Panc1 (cell line): ENCODE measurements around the gene PIP5K1C. TPM values are rescaled to one million over a fixed set of nuclear protein-coding genes. Genes with fewer than 3 reads are reported as not detected.

Experiments
- ATAC-seq: fragments of 200-7000 bp; cut with Tn5 transposase; 2 replicates; pipeline ENCODE4 v1.9.1; 2020; ENCODE audit warnings: mild to moderate bottlenecking, moderate library complexity
- BruUV-seq: library from RNA; stranded (reverse); fragments of 400-500 nt; replicated peaks from 2 replicates; lab custom pipeline; 2021; lab: Mats Ljungman, UMichigan
- CTCF ChIA-PET: fragments of 300-600 bp; sonication (Branson Sonifier 250); formaldehyde crosslinking; loops from one replicate; lab custom pipeline; 2022; ENCODE audit warnings: antibody characterized with exemption; lab: Charles Lee
- POLR2A ChIA-PET: fragments of 300-600 bp; sonication (Branson Sonifier 250); formaldehyde crosslinking; loops from one replicate; lab custom pipeline; 2022; ENCODE audit warnings: antibody characterized with exemption; lab: Charles Lee
- DNase-seq: peaks from one replicate; pipeline ENCODE4 v3.0.0-alpha.2; 2010; ENCODE audit warnings: low read depth, low spot score
- H3K27ac ChIP-seq: 2 replicates; pipeline ENCODE4 v1.5.1; 2011; ENCODE audit warnings: mild to moderate bottlenecking, low read length, inconsistent platforms
- H3K27me3 ChIP-seq: fragments of 200-500 bp; sonication (Bioruptor generic); 2 replicates; pipeline ENCODE4 v1.6.0; 2014; ENCODE audit warnings: low read length, inconsistent platforms; ENCODE audit not compliant: control insufficient read depth, insufficient read depth
- H3K36me3 ChIP-seq: fragments of 200-500 bp; sonication (Bioruptor generic); 2 replicates; pipeline ENCODE4 v1.5.1; 2014; ENCODE audit warnings: inconsistent platforms, mild to moderate bottlenecking, low read length, moderate library complexity; ENCODE audit not compliant: control insufficient read depth, insufficient read depth
- H3K4me1 ChIP-seq: 2 replicates; pipeline ENCODE4 v1.5.1; 2011; ENCODE audit warnings: inconsistent platforms, mild to moderate bottlenecking, low read length, moderate library complexity; ENCODE audit not compliant: control insufficient read depth, insufficient read depth
- H3K4me3 ChIP-seq, 2 experiments: 2 replicates each; pipeline ENCODE4 v1.5.1; 2011 to 2012; ENCODE audit warnings: low read depth in 2 of 2, low read length in 2 of 2, mild to moderate bottlenecking in 2 of 2, inconsistent platforms in 1 of 2, moderate library complexity in 1 of 2
- H3K9me3 ChIP-seq: fragments of 200-500 bp; sonication (Bioruptor generic); 2 replicates; pipeline ENCODE4 v1.5.1; 2014; ENCODE audit warnings: low read depth, mild to moderate bottlenecking, inconsistent platforms, low read length, moderate library complexity; ENCODE audit not compliant: control insufficient read depth, insufficient read depth
- CTCF ChIP-seq: fragments of 450-650 bp; IDR thresholded peaks from 2 replicates; pipeline ENCODE4 v1.5.1; 2017; ENCODE audit warnings: mild to moderate bottlenecking
- POLR2AphosphoS5 ChIP-seq: IDR thresholded peaks from 2 replicates; pipeline ENCODE4 v1.6.1; 2012; ENCODE audit warnings: mild to moderate bottlenecking, low read depth, low read length, moderate library complexity
- SIN3A ChIP-seq: IDR thresholded peaks from 2 replicates; pipeline ENCODE4 v1.6.1; 2012; ENCODE audit warnings: low read depth, mild to moderate bottlenecking, low read length, moderate library complexity, borderline replicate concordance; ENCODE audit not compliant: insufficient read depth
- TCF7L2 ChIP-seq: IDR thresholded peaks from 2 replicates; pipeline ENCODE4 v1.6.1; 2011; ENCODE audit warnings: mild to moderate bottlenecking, low read depth, low read length, inconsistent platforms
- in situ Hi-C: cut with HindIII; loops from 2 replicates; pipeline ENCODE4 v1.10.0; 2016; ENCODE audit warnings: low sequenced_read_pairs, low pct_unique_long_range_greater_than_20kb
- intact Hi-C: fragments of 100-400 bp; cut with micrococcal nuclease; formaldehyde crosslinking; loops from one replicate; pipeline ENCODE4 v1.10.0; 2022; ENCODE audit not compliant: unreplicated experiment
- total RNA-seq: library from RNA; stranded (reverse); gene quantifications from one replicate; pipeline ENCODE4 v1.2.1, GENCODE V29; 2021; ENCODE audit not compliant: unreplicated experiment
- TF ChIP-seq, protein P1 (sequence below), 2 experiments: IDR thresholded peaks; 2 replicates each; pipeline ENCODE4 v1.6.1; 2011 to 2012; ENCODE audit warnings: low read depth in 2 of 2, control low read depth in 1 of 2, low read length in 1 of 2, mild to moderate bottlenecking in 1 of 2, moderate library complexity in 1 of 2; ENCODE audit not compliant: insufficient read depth in 1 of 2

PIP5K1C gene
- total RNA-seq, 1 experiment from 2014 or later: 30.6 TPM

- H3K27me3 ChIP-seq: no peaks in the 10 kb centered on the region
- DNase-seq (no peak), ATAC-seq (no peak)
- in situ Hi-C loops: no loop called here
- intact Hi-C loops: no loop called here
- TF ChIP-seq CTCF: no peak
- TF ChIP-seq, protein P1, sequence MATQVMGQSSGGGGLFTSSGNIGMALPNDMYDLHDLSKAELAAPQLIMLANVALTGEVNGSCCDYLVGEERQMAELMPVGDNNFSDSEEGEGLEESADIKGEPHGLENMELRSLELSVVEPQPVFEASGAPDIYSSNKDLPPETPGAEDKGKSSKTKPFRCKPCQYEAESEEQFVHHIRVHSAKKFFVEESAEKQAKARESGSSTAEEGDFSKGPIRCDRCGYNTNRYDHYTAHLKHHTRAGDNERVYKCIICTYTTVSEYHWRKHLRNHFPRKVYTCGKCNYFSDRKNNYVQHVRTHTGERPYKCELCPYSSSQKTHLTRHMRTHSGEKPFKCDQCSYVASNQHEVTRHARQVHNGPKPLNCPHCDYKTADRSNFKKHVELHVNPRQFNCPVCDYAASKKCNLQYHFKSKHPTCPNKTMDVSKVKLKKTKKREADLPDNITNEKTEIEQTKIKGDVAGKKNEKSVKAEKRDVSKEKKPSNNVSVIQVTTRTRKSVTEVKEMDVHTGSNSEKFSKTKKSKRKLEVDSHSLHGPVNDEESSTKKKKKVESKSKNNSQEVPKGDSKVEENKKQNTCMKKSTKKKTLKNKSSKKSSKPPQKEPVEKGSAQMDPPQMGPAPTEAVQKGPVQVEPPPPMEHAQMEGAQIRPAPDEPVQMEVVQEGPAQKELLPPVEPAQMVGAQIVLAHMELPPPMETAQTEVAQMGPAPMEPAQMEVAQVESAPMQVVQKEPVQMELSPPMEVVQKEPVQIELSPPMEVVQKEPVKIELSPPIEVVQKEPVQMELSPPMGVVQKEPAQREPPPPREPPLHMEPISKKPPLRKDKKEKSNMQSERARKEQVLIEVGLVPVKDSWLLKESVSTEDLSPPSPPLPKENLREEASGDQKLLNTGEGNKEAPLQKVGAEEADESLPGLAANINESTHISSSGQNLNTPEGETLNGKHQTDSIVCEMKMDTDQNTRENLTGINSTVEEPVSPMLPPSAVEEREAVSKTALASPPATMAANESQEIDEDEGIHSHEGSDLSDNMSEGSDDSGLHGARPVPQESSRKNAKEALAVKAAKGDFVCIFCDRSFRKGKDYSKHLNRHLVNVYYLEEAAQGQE (IDR thresholded peaks at IDR 0.05; ENCODE audit: insufficient read depth in 1 of 2, low read depth in 2 of 2, low read length in 1 of 2): no peak
- no peak for TF ChIP-seq TCF7L2
- TF ChIP-seq POLR2AphosphoS5: no peak
- no peak for TF ChIP-seq SIN3A
- no peak overlapping the region; a peak in 1 of 4 replicates for H3K4me3 ChIP-seq
- ChIA-PET POLR2A (no interaction called here), CTCF (interaction anchor here (0.5 kb wide), 1 partner anchor 22 kb away, joined by 7 read pairs; no protein-coding TSS in a partner anchor)
- peaks cover 32% of the 10 kb centered on the region for H3K4me1 ChIP-seq
- no TSS peak for BruUV-seq
- H3K9me3 ChIP-seq: no peaks in the 10 kb centered on the region
- H3K27ac ChIP-seq: no peak overlapping the region
- H3K36me3 ChIP-seq: no peaks in the 10 kb centered on the region
Observed at GRCh38 chr19:3604987-3605343, 95.3 kb downstream of the PIP5K1C start.

DNA sequence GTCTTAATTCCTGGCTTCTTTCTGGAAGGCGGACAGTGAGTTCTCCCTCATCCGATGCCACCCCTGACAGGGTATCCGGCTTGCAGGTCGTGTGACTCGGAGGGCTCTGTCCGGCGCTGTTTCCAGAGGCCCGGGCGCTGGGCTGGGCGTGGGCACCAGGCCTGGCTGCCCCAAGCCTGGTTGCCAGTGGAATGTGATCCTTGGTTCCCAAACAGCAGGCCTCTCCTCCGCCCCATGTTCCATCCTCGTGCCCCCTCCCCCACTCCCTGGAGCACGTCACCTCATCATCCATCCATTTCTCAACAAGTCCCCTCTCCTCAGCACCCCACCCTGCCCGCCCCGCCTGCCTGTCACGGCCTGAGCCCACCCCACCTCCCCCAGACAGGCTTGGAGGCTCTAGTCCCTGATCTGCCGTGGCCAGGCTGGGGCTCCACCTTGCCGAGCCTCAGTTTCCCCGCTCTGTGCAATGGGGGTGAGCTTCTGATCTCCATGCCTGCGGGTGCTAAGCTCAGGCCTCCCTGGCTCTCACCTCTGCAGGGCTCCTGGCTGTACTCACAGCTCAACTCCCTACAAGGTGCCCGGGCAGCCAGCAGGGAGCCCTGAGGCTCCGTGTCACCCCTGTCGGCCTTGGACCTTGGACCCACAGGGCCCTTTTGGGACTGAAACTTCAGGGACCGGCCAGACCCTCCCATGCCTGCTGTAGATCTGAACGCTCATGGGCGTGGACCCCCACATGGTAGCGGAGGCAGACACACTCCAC lies 95.9 kb downstream of the PIP5K1C start:
- H3K4me1 ChIP-seq: peaks cover 27% of the 10 kb centered on the region
- H3K27ac ChIP-seq: no peak overlapping the region
- TF ChIP-seq TCF7L2: no peak
- TF ChIP-seq, protein P1 (IDR thresholded peaks at IDR 0.05; ENCODE audit: insufficient read depth in 1 of 2, low read depth in 2 of 2, low read length in 1 of 2): no peak
- TF ChIP-seq SIN3A: no peak
- no peak for TF ChIP-seq POLR2AphosphoS5
- no peak for TF ChIP-seq CTCF
- H3K4me3 ChIP-seq: no peak overlapping the region
- BruUV-seq: no TSS peak
- no peak for DNase-seq
- no peaks in the 10 kb centered on the region for H3K36me3 ChIP-seq
- in situ Hi-C loops: no loop called here
- ChIA-PET CTCF (no interaction called here), POLR2A (no interaction called here)
- no peak for ATAC-seq
- intact Hi-C loops: no loop called here
- no peaks in the 10 kb centered on the region for H3K27me3 ChIP-seq
- no peaks in the 10 kb centered on the region for H3K9me3 ChIP-seq
